HG03095 (cell line): Measurements from ENCODE around the gene ISL1.

Source experiments
- ATAC-seq: cut with Tn5 transposase; IDR thresholded peaks from one replicate; pipeline ENCODE4 v1.9.1; 2021; ENCODE audit warnings: moderate library complexity; ENCODE audit not compliant: unreplicated experiment

ISL1 gene

GRCh38 chr5:51439232-51439631, 56.0 kb downstream of the ISL1 start:
- ATAC-seq: no peak
